Thyroid gland (tissue), 4 donors: Measurements from ENCODE around the gene ASF1B.

Experiments
- CTCF ChIP-seq, 6 experiments: fragments of 200-600 bp in 3 of 6; fragments of 450-650 bp in 3 of 6; sonication (generic) in 3 of 6; IDR thresholded peaks; one replicate each; pipeline ENCODE4 v1.5.1; 2016 to 2019; ENCODE audit warnings: antibody characterized with exemption in 6 of 6, mild to moderate bottlenecking in 2 of 6, inconsistent platforms in 1 of 6, moderate library complexity in 1 of 6
- POLR2A ChIP-seq, 2 donors: fragments of 450-650 bp; IDR thresholded peaks; one replicate each; pipeline ENCODE4 v1.6.1; 2017; ENCODE audit warnings: antibody characterized with exemption in 2 of 2, mild to moderate bottlenecking in 2 of 2, moderate library complexity in 1 of 2

GRCh38 chr19:14162871-14163297 is 26.5 kb upstream of the ASF1B start:
- no peak for TF ChIP-seq POLR2A (IDR thresholded peaks at IDR 0.05)
- TF ChIP-seq CTCF (IDR thresholded peaks at IDR 0.05) = no peak
